Peyer's patch (tissue), 4 donors: Measurements from ENCODE around the gene ZCCHC14. TPM values are rescaled to one million over a fixed set of nuclear protein-coding genes. Genes with fewer than 3 reads are reported as not detected.
A peak's percentile ranks its signal among the peaks of the same experiment; 100 is the strongest.

Experiments used
- DNase-seq, 3 donors: peaks; one replicate each; pipeline ENCODE4 v3.0.0-alpha.2; 2017 to 2019
- H3K27ac ChIP-seq, 4 donors: fragments of 200-600 bp; sonication (generic); one replicate each; pipeline ENCODE4 v1.5.1; 2016 to 2019
- H3K27me3 ChIP-seq, 2 donors: fragments of 200-600 bp; sonication (generic); one replicate each; pipeline ENCODE4 v1.5.1; 2019
- H3K36me3 ChIP-seq, 3 donors: fragments of 200-600 bp; sonication (generic); one replicate each; pipeline ENCODE4 v1.5.1; 2016 to 2019
- H3K4me1 ChIP-seq, 4 donors: fragments of 200-600 bp; sonication (generic); one replicate each; pipeline ENCODE4 v1.5.1; 2016 to 2019
- H3K4me3 ChIP-seq, 4 donors: fragments of 200-600 bp; sonication (generic); 1 replicate in 3 of 4; 2 replicates in 1 of 4; pipeline ENCODE4 v1.5.1; 2016 to 2019; ENCODE audit warnings: mild to moderate bottlenecking in 1 of 4
- H3K9me3 ChIP-seq, 4 donors: fragments of 200-600 bp; sonication (generic); one replicate each; pipeline ENCODE4 v1.5.1; 2016 to 2019; ENCODE audit warnings: mild to moderate bottlenecking in 1 of 4
- POLR2A ChIP-seq, 2 donors: fragments of 450-650 bp; IDR thresholded peaks; one replicate each; pipeline ENCODE4 v1.5.1; 2017; ENCODE audit warnings: antibody characterized with exemption in 2 of 2, mild to moderate bottlenecking in 2 of 2, moderate library complexity in 2 of 2
- total RNA-seq, 4 donors: library from RNA; depleted of rRNA; stranded (reverse); fragments of >200 nt; gene quantifications; one replicate each; pipeline ENCODE4 v1.1.0, GENCODE V29; 2016
- TF ChIP-seq, protein P1 (sequence below), 6 experiments: fragments of 450-650 bp in 4 of 6; fragments of 200-600 bp in 2 of 6; sonication (generic) in 1 of 6; IDR thresholded peaks; one replicate each; pipeline ENCODE4 v1.5.1; 2017 to 2019; ENCODE audit warnings: antibody characterized with exemption in 6 of 6, mild to moderate bottlenecking in 3 of 6, moderate library complexity in 1 of 6

ZCCHC14 gene
- total RNA-seq, 4 donors from 2014 or later, result 28.1 to 68.9 (median 55.9) TPM

DNA sequence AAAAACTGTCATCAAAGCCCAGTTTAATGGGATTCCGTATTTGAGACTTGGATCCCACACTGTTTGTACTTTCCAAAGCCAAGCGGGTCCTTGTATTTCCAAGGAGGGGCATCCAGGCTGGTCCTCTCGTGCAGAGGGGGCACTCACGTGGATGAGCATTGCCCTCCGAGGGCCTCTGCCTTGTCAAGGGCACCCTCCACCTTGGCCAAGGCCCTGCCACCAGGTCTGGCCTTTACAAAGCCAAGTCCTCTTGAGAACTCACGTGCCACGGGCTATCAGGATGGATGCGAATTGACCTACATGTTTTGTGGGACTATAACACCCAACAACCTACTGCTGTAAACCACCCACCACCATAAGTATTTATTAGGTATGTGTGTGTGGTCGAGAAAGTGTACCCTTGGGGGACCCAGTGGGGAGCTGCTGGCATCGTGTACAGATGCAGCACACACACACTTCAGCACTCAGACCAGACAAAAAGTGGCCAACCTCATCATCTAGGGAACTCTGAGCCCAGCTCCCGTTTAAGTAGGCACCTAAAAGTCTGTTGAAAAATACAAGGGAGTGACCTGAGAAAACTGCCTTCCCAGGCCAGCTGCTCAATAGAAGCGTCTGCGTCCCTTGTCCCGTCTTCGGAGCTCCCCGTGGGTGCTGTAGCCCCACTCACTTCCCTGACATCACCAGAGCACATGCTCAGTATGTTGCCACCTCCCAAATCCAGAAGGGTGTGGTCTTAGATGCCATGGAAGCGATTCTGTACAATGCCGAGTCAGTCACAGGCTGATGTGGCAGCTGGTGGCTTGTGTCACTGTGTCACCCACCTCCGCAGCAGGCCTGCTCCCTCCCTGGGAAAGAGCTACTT lies 87.8 kb downstream of the ZCCHC14 start:
- Histone ChIP-seq H3K9me3 (no peaks in the 10 kb centered on the region), H3K4me1 (no peaks in the 10 kb centered on the region), H3K27me3 (no peaks in the 10 kb centered on the region), H3K36me3 (peaks cover 0 to 77% (median 3%) of the 10 kb centered on the region in 3 donors), H3K27ac (no peak overlapping the region), H3K4me3 (no peak overlapping the region)
- no peak for TF ChIP-seq POLR2A (IDR thresholded peaks at IDR 0.05)
- TF ChIP-seq, protein P1, sequence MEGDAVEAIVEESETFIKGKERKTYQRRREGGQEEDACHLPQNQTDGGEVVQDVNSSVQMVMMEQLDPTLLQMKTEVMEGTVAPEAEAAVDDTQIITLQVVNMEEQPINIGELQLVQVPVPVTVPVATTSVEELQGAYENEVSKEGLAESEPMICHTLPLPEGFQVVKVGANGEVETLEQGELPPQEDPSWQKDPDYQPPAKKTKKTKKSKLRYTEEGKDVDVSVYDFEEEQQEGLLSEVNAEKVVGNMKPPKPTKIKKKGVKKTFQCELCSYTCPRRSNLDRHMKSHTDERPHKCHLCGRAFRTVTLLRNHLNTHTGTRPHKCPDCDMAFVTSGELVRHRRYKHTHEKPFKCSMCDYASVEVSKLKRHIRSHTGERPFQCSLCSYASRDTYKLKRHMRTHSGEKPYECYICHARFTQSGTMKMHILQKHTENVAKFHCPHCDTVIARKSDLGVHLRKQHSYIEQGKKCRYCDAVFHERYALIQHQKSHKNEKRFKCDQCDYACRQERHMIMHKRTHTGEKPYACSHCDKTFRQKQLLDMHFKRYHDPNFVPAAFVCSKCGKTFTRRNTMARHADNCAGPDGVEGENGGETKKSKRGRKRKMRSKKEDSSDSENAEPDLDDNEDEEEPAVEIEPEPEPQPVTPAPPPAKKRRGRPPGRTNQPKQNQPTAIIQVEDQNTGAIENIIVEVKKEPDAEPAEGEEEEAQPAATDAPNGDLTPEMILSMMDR (IDR thresholded peaks at IDR 0.05), result no peak
- DNase-seq, result no peak

DNA sequence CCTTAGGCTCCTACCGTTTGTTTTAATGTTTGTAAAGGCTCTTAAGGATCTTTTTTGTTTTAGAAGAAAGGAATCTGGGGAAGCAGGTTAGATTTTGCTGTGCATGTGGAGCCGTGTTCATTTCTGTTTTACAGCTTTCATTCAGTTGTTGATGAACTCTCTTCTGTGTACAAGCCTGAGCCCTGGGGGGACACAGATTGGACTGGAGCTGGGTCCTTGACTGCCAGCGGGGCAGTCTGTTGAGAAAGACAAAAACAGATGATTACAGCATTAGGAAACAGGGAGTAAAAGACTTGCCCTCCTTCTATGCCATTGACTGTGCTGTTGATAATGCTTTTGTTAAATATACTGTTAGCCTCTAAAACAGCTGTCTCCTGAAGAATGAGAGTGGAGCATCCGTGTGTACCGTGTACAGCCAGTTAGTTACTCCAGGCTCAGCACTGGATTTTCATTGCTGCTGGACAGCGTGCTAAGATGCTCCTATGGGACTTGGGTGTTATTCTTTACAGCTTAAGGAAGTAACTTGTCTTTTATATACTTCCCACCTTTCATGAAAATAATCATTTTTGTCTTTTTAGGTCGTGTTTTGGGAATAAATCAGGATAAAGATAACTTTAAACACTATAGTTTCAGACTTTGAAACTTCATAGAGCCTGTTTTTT lies 97.5 kb downstream of the ZCCHC14 start:
- Histone ChIP-seq H3K36me3 (peaks cover 0 to 21% (median 0%) of the 10 kb centered on the region in 3 donors), H3K27ac (no peak overlapping the region), H3K4me1 (peaks cover 0 to 29% (median 10%) of the 10 kb centered on the region in 4 donors), H3K4me3 (no peak overlapping the region), H3K27me3 (no peaks in the 10 kb centered on the region), H3K9me3 (no peaks in the 10 kb centered on the region)
- DNase-seq, result no peak
- no peak for TF ChIP-seq POLR2A (IDR thresholded peaks at IDR 0.05)
- TF ChIP-seq, protein P1 (IDR thresholded peaks at IDR 0.05), result no peak

DNA sequence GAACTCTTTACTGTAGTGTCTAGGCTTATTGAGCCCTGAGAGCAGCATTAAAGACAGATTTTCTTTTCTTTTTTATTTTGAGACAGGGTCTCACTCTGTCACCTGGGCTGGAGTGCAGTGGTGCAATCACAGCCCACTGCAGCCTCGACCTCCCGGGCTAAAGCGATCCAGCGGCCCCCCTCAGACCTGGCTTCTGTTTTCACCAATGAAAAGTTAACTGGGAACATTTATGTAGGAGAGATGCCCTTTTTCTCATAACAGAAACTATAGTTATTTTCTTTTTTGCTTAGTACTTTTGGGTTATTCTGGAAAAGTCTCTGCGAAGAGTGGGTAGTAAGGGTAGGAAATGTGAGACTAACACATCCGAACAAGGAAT lies 99.2 kb downstream of the ZCCHC14 start:
- Histone ChIP-seq H3K4me1 (peaks cover 0 to 29% (median 10%) of the 10 kb centered on the region in 4 donors), H3K9me3 (no peaks in the 10 kb centered on the region), H3K27me3 (no peaks in the 10 kb centered on the region), H3K27ac (peak overlapping the region in 2 of 4 donors; percentile 95 to 96), H3K36me3 (peaks cover 0 to 7% (median 0%) of the 10 kb centered on the region in 3 donors), H3K4me3 (peak overlapping the region in 3 of 4 donors; percentile 86 to 97 (median 96))
- peak in 1 of 3 donors; percentile 43 for DNase-seq
- TF ChIP-seq, protein P1 (IDR thresholded peaks at IDR 0.05), result no peak
- no peak for TF ChIP-seq POLR2A (IDR thresholded peaks at IDR 0.05)

DNA sequence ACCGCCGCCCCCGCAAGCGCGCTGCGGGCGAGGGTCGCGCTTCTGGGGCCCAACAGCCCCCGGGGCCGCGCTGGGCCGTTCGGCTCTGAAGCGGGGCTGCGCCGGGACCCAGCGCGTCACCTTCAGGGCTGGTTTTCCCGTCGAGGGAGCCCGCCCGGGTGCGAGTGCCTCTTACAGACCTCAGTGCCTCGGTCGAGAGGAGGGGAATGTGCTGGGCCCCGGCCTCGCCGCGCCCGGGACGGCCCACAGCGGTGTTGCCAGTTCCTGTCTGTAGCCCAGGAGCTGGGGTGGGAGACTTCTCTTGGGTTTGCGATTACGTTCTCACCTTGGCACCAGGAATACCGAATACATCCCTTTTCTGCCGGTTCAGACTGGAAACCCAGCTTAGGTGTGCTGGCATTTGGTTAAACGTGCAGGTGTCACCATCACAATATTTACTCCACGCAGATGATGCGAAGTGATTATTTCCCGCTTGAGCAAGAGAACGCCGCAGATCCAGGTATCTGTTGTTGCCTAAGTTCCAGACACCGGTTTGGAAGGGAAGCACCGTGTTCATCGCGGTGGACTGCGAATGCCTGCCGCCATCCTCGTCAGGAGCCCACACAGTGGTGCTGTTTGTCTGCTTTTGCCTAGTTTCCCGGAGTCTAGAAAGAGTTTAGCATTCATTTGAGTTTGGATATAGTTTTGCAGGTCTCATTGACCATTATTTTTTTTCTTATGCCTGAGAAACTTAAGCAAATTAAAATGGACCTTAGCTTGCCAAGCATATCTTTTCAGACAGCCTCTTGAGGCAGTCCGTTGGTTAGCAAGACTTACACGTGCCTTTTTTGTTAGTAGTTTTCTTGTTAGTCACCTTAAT lies 99.8 kb downstream of the ZCCHC14 start:
- H3K9me3 ChIP-seq, result no peaks in the 10 kb centered on the region
- H3K36me3 ChIP-seq, result peaks cover 0 to 4% (median 0%) of the 10 kb centered on the region in 3 donors
- peak; percentile 47 to 73 (median 73) for DNase-seq
- peak overlapping the region; percentile 95 to 100 (median 98) for H3K27ac ChIP-seq
- no peaks in the 10 kb centered on the region for H3K27me3 ChIP-seq
- peak overlapping the region; percentile 74 to 97 (median 91) for H3K4me3 ChIP-seq
- peaks cover 0 to 29% (median 10%) of the 10 kb centered on the region in 4 donors for H3K4me1 ChIP-seq
- TF ChIP-seq POLR2A (IDR thresholded peaks at IDR 0.05), result no peak
- TF ChIP-seq, protein P1 (IDR thresholded peaks at IDR 0.05), result peak in 2 of 6 experiments; percentile 22 to 27
